ENCODE results near the gene DOCK2.
"Not testable (repeated sequence)": the region's sequence is repeated elsewhere in the genome, so short reads cannot be mapped to it uniquely, and the experiment has no call there.

The DOCK2 gene

DNA sequence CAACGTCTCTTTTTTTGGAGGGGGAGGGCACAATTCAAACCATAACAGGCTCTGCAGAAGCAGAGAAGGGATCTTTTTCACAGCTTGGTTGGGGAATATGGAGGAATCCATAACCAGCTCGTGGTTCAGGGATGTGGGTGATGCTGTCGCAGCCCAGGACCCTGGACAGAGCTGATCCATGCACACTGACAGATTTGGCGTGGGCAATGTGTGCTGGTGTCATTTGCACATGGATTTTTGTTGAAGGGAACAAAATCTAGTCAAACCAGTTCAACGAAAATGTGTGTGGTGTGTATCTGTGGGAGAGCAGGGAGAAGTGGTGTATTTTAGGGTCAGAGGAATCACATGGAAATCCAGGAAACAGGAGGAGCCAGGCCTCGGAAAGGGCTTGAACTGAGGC is 4.2 kb downstream of the DOCK2 start:
- DNase-seq, result no peak

DNA sequence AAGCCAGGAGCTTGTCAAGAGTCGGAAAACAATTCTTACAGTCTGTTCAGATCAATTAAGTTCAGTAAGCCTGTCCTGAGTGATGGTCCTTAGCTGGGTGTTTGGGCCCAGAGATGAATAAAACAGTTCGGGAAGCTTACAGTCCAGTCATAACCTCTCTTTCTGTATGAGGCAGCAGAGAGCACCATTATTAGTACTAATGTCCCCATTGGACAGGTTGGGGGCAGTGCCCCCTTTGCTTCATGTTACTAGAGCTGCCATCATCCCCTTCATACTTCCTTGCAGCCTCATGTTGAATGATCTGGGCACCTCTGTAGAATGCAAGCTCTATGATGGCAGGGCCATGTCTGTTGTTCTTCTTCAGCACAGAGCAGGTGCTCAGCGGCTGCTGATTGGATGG is 9.8 kb downstream of the DOCK2 start:
- no peak for DNase-seq

GRCh38 chr5:169647566-169647965 is 10.5 kb downstream of the DOCK2 start:
- no peak for DNase-seq

GRCh38 chr5:169648725-169649310 is 11.7 kb downstream of the DOCK2 start:
- DNase-seq, result no peak

DNA sequence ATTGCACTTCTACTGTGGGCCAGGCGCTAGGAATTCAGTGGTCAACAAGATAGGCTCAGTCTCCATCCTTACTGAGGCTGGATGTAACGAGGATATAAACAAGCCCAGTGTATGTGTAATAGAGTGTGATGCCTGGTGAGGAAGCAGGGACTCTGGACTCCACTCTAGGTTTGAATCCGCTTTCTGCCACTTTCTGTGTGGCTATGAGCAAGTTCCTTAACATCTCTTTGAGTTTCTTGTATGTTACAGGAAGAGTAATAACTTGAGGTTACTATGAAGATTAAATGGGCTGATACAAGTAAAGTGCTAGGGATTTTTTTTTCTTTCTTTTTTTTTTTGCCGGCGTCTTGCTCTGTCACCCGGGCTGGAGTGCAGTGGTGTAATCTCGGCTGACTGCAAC is 12.4 kb downstream of the DOCK2 start:
- no peak for DNase-seq

DNA sequence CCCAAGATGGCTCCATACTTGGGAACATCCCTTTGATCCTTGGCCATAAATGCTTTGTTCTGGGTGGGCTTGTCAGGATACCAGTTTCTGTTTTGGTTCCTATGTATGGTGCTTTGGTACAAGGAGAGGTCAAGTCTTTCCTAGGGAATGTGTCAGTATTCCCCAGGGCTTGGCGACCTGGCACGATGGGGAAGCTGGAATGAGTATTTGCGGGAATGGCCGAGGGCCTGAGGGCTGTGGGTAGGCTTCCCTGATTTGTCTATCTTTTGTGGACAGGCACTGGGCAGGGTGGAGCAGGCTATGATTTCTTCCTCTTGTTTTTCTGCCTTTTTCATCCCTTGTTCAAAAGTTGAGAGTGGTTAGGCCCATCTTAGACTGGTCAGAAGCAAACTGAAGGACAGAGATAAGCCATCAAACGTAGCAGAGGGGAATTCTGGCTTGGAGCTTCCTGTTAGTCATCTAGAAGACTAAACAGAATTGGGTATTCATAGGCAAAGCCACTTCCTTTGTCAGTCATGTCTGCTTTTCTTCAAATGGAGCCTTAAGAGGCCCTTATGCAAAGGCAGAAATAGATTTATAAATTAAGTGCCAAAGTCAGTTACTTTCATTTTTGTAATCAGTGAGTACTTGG is 13.7 kb downstream of the DOCK2 start:
- no peak for DNase-seq

DNA sequence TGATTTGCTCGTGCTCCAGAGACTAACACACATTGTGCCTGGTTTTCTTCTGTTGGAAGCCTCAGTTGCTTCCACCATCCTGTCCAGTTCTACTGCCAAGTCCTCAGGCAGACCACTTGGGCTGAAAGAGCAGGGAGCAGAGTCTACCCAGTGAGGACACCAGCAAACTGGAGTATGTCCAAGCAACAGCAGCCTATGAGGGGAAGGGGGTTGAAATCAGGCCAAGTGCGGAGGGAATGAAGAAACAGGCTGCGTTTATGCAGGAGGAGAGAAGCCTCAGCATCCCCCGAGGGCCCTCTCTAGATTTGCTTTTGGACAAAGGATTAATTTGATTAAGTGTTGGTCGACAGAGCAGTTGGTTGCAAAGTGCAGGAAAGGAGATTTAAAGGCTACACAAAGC is 14.5 kb downstream of the DOCK2 start:
- DNase-seq, result no peak

GRCh38 chr5:169652057-169652456 is 15.0 kb downstream of the DOCK2 start:
- no peak for DNase-seq

- DNase-seq, result no peak
These were observed 16.0 kb downstream of the DOCK2 start for GRCh38 chr5:169653091-169653490.

GRCh38 chr5:169655353-169655752 is 18.3 kb downstream of the DOCK2 start:
- DNase-seq, result no peak

GRCh38 chr5:169656125-169656901 is 19.2 kb downstream of the DOCK2 start:
- DNase-seq, result no peak

DNA sequence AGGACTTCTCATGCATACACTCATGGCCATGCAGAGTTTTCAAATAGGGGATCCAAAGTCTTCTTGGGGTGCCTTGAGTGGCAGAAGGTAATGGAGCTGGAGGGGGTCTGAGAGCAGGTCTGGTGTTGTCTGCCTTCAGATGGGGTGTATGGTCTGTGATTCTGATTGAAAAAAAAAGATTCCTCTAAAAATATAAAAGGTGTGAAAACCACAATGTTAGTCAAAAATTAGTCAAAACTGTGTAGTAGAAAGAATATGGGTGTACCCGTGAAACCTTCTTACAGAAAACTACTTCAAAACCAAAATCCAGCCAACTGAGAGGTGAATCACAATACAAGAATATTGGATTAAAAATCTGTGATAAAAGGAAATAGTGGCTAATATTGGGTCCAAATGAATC is 20.1 kb downstream of the DOCK2 start:
- DNase-seq, result no peak

- DNase-seq, result not testable (repeated sequence)
These were observed 25.4 kb downstream of the DOCK2 start for GRCh38 chr5:169662451-169662850.

DNA sequence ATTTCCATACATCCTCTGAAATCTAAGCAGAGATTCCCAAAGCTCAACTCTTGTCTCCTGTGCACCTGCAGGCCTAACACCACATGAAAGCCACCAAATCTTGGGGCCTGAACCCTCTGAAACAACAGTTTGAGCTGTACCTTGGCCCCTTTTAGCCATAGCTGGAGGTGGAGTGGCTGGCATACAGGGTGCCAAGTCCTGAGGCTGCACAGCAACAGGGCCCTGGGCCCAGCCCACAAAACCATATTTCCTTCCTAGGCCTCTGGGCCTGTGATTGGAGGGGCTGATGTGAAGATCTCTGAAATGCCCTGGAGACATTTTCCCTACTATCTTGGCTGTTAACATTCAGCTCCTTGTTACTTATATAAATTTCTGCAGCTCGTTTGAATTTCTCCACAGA is 26.5 kb downstream of the DOCK2 start:
- DNase-seq, result no peak

DNA sequence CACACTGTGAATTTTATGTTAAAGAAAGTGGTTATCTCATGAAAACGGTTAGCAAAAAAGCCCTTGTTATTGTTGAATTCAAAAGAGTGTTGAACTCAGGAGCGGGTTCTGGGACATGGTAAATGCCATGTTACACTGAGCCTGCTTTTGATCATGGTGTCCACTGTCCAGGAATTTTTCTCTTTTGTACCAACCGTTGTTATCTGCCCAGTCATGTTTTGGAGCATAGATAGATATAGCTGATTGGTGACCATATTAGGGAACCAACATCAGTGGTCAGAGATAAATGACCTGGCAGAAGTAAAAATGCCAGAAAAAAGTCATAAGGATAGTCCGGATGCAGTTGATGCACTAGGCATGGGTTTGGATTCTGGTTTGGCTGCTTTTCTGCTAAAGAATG is 29.3 kb downstream of the DOCK2 start:
- no peak for DNase-seq

- no peak for DNase-seq
These were observed 31.0 kb downstream of the DOCK2 start for GRCh38 chr5:169667896-169668674.

DNA sequence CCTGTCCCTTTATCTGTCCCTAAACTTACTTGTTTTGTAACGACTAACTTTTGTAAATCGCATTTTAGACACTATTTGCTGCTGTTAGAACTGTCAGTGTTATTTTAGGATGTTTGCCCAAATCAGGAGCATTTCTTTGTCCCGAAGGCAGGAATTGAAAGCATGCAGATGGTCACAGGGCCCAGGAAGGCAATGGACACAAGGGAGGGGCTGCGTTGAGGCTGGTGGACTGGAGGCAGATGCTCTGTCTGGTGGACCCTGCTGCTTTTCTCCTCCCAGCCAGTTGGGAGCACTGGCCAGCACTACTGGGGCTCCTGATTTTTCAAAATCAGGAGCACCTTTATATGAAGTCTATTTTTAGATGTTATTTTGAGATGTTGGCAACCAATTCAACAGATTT is 31.7 kb downstream of the DOCK2 start:
- DNase-seq, result no peak

GRCh38 chr5:169670769-169671525 is 33.9 kb downstream of the DOCK2 start:
- no peak for DNase-seq

DNA sequence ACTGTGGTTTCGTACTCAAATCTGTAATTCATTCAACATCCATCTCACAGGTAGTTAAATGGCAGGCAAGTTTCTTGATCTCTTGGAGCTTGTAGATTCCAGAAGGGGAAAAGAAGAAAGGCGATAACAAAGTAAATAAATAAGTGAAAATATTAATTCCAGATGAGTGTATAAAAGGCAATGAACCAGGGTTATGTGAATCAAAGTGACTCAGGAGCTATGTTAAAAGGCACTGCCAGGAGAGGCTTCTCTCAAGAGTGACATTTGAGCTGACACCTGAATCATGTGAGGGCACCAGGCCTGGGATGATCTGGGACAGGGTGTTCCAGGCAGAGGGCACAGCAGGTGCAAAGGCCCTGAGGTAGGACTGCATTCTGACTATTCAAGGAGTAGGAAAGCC is 45.0 kb downstream of the DOCK2 start:
- no peak for DNase-seq

- peak; percentile 35 for DNase-seq
These were observed 49.1 kb downstream of the DOCK2 start for GRCh38 chr5:169686137-169686536.

DNA sequence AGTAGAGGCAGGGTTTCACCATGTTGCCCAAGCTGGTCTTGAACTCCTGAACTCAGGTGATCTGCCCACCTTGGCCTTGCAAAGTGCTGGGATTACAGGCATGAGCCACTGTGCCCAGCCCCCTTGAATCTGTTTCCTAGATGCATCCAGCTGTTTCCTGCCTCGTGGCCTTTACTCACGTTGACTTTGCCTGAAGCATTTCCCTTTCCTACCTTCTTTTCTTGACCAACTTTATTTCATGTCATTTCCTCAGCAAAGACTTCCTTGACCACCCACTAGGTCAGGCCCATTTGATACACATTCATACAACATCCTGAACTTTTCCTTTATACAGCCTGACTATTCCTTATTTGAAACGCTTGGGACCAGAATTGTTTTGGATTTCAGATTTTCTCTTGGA is 51.0 kb downstream of the DOCK2 start:
- no peak for DNase-seq

DNA sequence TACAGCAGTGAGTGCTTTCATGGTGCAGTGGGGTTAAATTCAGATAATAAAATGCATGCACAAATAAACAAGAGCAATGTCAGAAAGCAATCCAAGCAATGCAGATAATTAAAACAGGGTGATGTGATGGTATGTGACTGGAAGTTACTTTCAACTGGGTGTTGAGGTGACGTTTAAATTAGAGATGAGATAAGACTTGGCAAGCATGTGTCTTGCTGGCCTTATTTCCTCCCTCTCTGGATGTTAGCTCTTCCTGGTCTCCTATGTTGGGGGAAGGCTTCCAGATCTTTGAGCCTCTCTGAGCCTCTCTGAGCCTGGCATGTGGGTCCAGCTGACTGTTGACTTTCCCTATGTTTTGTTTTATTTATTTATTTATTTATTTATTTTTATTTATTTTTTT is 54.4 kb downstream of the DOCK2 start:
- DNase-seq, result no peak

DNA sequence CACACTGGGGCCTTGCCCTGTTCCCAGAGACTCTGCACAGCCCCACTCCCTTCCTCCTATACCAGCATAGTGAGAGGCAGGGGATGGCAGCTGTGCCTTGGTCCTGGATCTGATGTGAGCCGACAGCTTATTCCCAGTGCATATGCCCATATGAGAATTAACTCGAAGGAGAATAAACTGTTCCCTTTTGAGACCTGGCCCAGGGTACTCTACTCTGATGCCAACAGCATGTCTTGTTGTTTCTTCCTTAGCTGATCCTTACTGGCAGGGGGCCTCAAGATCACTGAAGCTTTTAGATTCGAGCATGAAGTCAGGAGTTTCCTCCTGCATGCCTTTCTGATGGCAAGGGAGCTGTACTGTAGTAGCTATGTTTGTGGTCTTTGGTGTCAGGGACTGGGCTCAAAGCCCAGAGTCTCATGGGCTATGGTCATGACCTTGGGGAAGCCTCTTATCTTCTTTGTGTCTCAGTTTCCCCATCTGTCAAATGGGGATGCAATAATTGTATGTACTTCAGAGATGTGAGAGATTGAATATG is 57.1 kb downstream of the DOCK2 start:
- DNase-seq, result no peak

Data from NCI-H510A (cell line).